Uterus (tissue), 4 donors: ENCODE measurements around the gene ENTPD1. TPM values are rescaled to one million over a fixed set of nuclear protein-coding genes. Genes with fewer than 3 reads are reported as not detected.

ENCODE experiments used
- DNase-seq, 2 donors: peaks; one replicate each; pipeline ENCODE4 v3.0.0-alpha.2; 2019 to 2020
- H3K27ac ChIP-seq, 2 donors: fragments of 200-600 bp; sonication (generic); 1 replicate in 1 of 2; 2 replicates in 1 of 2; pipeline ENCODE4 v1.5.1; 2016 to 2018
- H3K27me3 ChIP-seq, 2 donors: fragments of 200-600 bp; sonication (generic); one replicate each; pipeline ENCODE4 v1.5.1; 2018 to 2019; ENCODE audit warnings: control low read depth in 1 of 2
- H3K36me3 ChIP-seq, 2 donors: fragments of 200-600 bp; sonication (generic); one replicate each; pipeline ENCODE4 v1.5.1; 2019; ENCODE audit warnings: control low read depth in 1 of 2
- H3K4me1 ChIP-seq, 2 donors: fragments of 200-600 bp; sonication (generic); one replicate each; pipeline ENCODE4 v1.5.1; 2018 to 2019; ENCODE audit warnings: control low read depth in 1 of 2
- H3K4me3 ChIP-seq, 2 donors: fragments of 200-600 bp; sonication (generic); 1 replicate in 1 of 2; 2 replicates in 1 of 2; pipeline ENCODE4 v1.5.1; 2018 to 2019; ENCODE audit warnings: mild to moderate bottlenecking in 1 of 2
- H3K9me3 ChIP-seq, 2 donors: fragments of 200-600 bp; sonication (generic); one replicate each; pipeline ENCODE4 v1.5.1; 2019; ENCODE audit warnings: control low read depth in 1 of 2
- POLR2A ChIP-seq, 2 donors: fragments of 450-650 bp; IDR thresholded peaks; one replicate each; pipeline ENCODE4 v1.6.1; 2016; ENCODE audit warnings: antibody characterized with exemption in 2 of 2, mild to moderate bottlenecking in 1 of 2, moderate library complexity in 1 of 2
- intact Hi-C: fragments of 100-400 bp; cut with DNase I; formaldehyde crosslinking; loops from one replicate; pipeline ENCODE4 v1.15.1; 2023; ENCODE audit warnings: low total_unique reads
- total RNA-seq, 4 donors: library from RNA; depleted of rRNA in 3 of 4; stranded (reverse); fragments of >200 nt in 3 of 4; gene quantifications; one replicate each; pipeline versions ENCODE4 v1.1.0 to v1.2.4, GENCODE V29; 2014 to 2023
- TF ChIP-seq, protein P1 (sequence below), 4 experiments: fragments of 200-600 bp in 2 of 4; fragments of 450-650 bp in 2 of 4; sonication (generic) in 2 of 4; IDR thresholded peaks; one replicate each; pipeline ENCODE4 v1.5.1; 2016 to 2019; ENCODE audit warnings: antibody characterized with exemption in 4 of 4, mild to moderate bottlenecking in 2 of 4, moderate library complexity in 1 of 4
- donor health status: DM: yes; HTN: yes; CAD: no.

ENTPD1 gene
- total RNA-seq, 4 donors from 2014 or later: 42.4 to 99.5 (median 69.5) TPM

- TF ChIP-seq POLR2A (IDR thresholded peaks at IDR 0.05): no peak
- TF ChIP-seq, protein P1, sequence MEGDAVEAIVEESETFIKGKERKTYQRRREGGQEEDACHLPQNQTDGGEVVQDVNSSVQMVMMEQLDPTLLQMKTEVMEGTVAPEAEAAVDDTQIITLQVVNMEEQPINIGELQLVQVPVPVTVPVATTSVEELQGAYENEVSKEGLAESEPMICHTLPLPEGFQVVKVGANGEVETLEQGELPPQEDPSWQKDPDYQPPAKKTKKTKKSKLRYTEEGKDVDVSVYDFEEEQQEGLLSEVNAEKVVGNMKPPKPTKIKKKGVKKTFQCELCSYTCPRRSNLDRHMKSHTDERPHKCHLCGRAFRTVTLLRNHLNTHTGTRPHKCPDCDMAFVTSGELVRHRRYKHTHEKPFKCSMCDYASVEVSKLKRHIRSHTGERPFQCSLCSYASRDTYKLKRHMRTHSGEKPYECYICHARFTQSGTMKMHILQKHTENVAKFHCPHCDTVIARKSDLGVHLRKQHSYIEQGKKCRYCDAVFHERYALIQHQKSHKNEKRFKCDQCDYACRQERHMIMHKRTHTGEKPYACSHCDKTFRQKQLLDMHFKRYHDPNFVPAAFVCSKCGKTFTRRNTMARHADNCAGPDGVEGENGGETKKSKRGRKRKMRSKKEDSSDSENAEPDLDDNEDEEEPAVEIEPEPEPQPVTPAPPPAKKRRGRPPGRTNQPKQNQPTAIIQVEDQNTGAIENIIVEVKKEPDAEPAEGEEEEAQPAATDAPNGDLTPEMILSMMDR (IDR thresholded peaks at IDR 0.05): no peak
- intact Hi-C loops: no loop called here
- Histone ChIP-seq H3K4me1 (no peaks in the 10 kb centered on the region), H3K36me3 (no peaks in the 10 kb centered on the region), H3K9me3 (no peaks in the 10 kb centered on the region), H3K4me3 (no peak overlapping the region), H3K27ac (no peak overlapping the region), H3K27me3 (no peaks in the 10 kb centered on the region)
- no peak for DNase-seq
Observed at GRCh38 chr10:95861386-95861785, 105.4 kb downstream of the ENTPD1 start.

DNA sequence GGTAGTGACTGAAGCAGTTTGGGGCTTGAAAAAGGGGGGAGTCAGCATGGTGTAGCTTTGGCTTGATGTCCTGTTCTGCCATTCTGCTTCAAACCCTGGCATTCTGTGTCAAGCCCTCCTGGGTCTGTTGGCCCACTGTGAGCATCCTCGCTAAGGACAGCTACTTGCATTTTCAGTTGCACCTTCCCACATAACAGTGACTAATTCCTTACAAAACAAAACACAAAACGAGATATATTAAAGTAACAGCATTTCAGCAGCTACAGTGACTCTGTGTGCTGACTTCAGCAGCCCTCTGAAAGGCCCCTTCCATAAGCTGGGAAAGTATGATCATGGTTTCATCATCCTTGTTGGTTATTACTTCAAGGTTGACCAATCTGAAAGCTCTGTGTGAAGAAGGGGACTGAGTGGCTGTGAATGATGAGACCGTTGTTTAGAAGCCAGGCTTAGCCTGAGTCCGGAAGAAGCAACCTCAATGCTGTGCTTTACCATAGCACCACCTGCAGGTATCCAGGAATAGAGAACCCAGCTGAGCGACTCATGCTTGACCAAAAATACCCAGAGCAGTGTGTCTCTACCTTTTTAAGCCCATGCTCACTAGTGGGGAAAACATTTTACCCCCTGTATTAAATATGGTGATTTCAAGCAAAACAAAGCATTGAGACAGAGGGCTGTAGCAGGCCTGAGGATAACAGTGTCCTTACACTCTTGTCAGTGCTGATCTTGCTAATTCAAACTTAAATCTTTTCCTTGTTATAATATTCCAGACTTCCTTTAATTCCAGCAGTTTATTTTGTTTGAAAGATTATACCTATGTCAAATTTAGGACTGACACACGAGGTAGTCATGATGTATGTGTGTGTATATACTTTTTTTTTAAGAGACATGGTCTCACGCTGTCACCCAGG lies 109.2 kb downstream of the ENTPD1 start:
- TF ChIP-seq, protein P1 (IDR thresholded peaks at IDR 0.05): peak; percentile 49 to 76 (median 68)
- TF ChIP-seq POLR2A (IDR thresholded peaks at IDR 0.05): no peak
- H3K9me3 ChIP-seq: no peaks in the 10 kb centered on the region
- peak; percentile 34 to 52 for DNase-seq
- H3K36me3 ChIP-seq: no peaks in the 10 kb centered on the region
- peak overlapping the region; percentile 12 to 28 for H3K27ac ChIP-seq
- no peaks in the 10 kb centered on the region for H3K4me1 ChIP-seq
- H3K27me3 ChIP-seq: no peaks in the 10 kb centered on the region
- H3K4me3 ChIP-seq: no peak overlapping the region
- intact Hi-C loops: no loop called here

DNA sequence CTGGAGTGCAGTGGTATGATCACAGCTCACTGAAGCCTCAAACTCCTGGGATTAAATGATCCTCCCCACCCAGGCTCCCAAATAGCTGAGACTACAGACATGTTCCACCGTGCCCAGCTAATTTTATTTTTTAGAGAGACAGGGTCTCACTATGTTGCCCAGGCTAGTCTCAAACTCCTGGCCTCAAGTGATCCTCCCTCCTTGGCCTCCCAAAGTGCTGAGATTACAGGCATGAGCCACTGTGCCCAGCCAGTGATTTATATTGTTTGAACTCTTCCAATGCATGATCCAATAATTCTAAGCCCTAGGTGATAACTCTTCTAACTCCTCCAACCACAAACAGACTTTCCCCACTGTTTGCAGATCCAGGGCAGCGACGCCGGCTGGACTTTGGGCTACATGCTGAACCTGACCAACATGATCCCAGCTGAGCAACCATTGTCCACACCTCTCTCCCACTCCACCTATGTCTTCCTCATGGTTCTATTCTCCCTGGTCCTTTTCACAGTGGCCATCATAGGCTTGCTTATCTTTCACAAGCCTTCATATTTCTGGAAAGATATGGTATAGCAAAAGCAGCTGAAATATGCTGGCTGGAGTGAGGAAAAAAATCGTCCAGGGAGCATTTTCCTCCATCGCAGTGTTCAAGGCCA lies 110.0 kb downstream of the ENTPD1 start:
- Histone ChIP-seq H3K4me3 (no peak overlapping the region), H3K4me1 (no peaks in the 10 kb centered on the region), H3K36me3 (no peaks in the 10 kb centered on the region), H3K27me3 (no peaks in the 10 kb centered on the region), H3K27ac (no peak overlapping the region), H3K9me3 (no peaks in the 10 kb centered on the region)
- intact Hi-C loops: no loop called here
- TF ChIP-seq, protein P1 (IDR thresholded peaks at IDR 0.05): no peak
- TF ChIP-seq POLR2A (IDR thresholded peaks at IDR 0.05): no peak
- no peak for DNase-seq

GRCh38 chr10:95866467-95866842 lies 110.5 kb downstream of the ENTPD1 start:
- H3K9me3 ChIP-seq: no peaks in the 10 kb centered on the region
- no peak overlapping the region for H3K4me3 ChIP-seq
- H3K36me3 ChIP-seq: no peaks in the 10 kb centered on the region
- no peaks in the 10 kb centered on the region for H3K27me3 ChIP-seq
- no peaks in the 10 kb centered on the region for H3K4me1 ChIP-seq
- TF ChIP-seq, protein P1 (IDR thresholded peaks at IDR 0.05): no peak
- TF ChIP-seq POLR2A (IDR thresholded peaks at IDR 0.05): no peak
- no peak for DNase-seq
- H3K27ac ChIP-seq: no peak overlapping the region
- intact Hi-C loops: no loop called here

DNA sequence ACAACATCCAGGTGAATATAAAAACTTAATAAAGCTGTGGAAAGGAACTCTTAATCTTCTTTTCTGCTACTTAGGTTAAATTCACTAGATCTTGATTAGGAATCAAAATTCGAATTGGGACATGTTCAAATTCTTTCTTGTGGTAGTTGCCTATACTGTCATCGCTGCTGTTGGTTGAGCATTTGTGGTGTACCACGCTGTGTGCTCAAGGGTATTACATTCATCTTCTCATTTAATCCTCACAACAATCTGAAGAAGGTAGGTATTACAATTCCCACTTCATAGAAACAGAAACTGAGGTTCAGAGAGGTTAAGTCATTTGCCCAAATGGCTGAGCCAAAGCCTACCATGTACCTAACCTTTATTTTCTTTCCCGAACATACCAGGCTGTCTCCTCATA lies 111.9 kb downstream of the ENTPD1 start:
- intact Hi-C loops: no loop called here
- TF ChIP-seq POLR2A (IDR thresholded peaks at IDR 0.05): no peak
- TF ChIP-seq, protein P1 (IDR thresholded peaks at IDR 0.05): no peak
- no peak overlapping the region for H3K4me3 ChIP-seq
- no peak for DNase-seq
- no peaks in the 10 kb centered on the region for H3K4me1 ChIP-seq
- H3K27me3 ChIP-seq: no peaks in the 10 kb centered on the region
- no peak overlapping the region for H3K27ac ChIP-seq
- no peaks in the 10 kb centered on the region for H3K9me3 ChIP-seq
- no peaks in the 10 kb centered on the region for H3K36me3 ChIP-seq
